Thoracic aorta (tissue), 2 donors: Measurements from ENCODE around the gene CFAP99. TPM values are rescaled to one million over a fixed set of nuclear protein-coding genes. Genes with fewer than 3 reads are reported as not detected.

Experiments
- ATAC-seq: fragments of 150-250 bp; one replicate; pipeline ENCODE4 v1.8.0; 2017; ENCODE audit warnings: low read depth; ENCODE audit not compliant: insufficient number of reproducible peaks, low FRiP score
- DNase-seq: peaks from one replicate; pipeline ENCODE4 v3.0.0-alpha.2; 2020; ENCODE audit warnings: low spot score
- H3K27ac ChIP-seq, 2 donors: fragments of 200-600 bp; sonication (generic); 1 replicate in 1 of 2; 2 replicates in 1 of 2; pipeline ENCODE4 v1.5.1; 2016; ENCODE audit warnings: mild to moderate bottlenecking in 2 of 2, moderate library complexity in 2 of 2
- H3K27me3 ChIP-seq: fragments of 200-600 bp; sonication (generic); replicated peaks from 2 replicates; pipeline ENCODE4 v1.6.0; 2016; ENCODE audit warnings: mild to moderate bottlenecking; ENCODE audit not compliant: insufficient read depth
- H3K36me3 ChIP-seq: fragments of 200-600 bp; sonication (generic); one replicate; pipeline ENCODE4 v1.5.1; 2016
- H3K4me1 ChIP-seq, 2 donors: fragments of 200-600 bp; sonication (generic); 1 replicate in 1 of 2; 2 replicates in 1 of 2; pipeline versions ENCODE4 v1.5.1 to v1.6.0; 2016; ENCODE audit warnings: low read depth in 2 of 2, mild to moderate bottlenecking in 1 of 2; ENCODE audit not compliant: control insufficient read depth in 1 of 2
- H3K4me3 ChIP-seq: fragments of 200-600 bp; sonication (generic); 2 replicates; pipeline ENCODE4 v1.5.1; 2016; ENCODE audit warnings: mild to moderate bottlenecking
- H3K9me3 ChIP-seq: fragments of 200-600 bp; sonication (generic); 2 replicates; pipeline ENCODE4 v1.5.1; 2016
- total RNA-seq, 2 donors: library from RNA; depleted of rRNA; stranded (reverse); fragments of >200 nt; gene quantifications; one replicate each; pipeline versions ENCODE4 v1.1.0 to v1.2.3, GENCODE V29; 2016
- TF ChIP-seq, protein P1 (sequence below): fragments of 200-600 bp; sonication (generic); IDR thresholded peaks from one replicate; pipeline ENCODE4 v1.5.1; 2019; ENCODE audit warnings: antibody characterized with exemption

Gene CFAP99
- total RNA-seq, 2 donors from 2014 or later = not detected

DNA sequence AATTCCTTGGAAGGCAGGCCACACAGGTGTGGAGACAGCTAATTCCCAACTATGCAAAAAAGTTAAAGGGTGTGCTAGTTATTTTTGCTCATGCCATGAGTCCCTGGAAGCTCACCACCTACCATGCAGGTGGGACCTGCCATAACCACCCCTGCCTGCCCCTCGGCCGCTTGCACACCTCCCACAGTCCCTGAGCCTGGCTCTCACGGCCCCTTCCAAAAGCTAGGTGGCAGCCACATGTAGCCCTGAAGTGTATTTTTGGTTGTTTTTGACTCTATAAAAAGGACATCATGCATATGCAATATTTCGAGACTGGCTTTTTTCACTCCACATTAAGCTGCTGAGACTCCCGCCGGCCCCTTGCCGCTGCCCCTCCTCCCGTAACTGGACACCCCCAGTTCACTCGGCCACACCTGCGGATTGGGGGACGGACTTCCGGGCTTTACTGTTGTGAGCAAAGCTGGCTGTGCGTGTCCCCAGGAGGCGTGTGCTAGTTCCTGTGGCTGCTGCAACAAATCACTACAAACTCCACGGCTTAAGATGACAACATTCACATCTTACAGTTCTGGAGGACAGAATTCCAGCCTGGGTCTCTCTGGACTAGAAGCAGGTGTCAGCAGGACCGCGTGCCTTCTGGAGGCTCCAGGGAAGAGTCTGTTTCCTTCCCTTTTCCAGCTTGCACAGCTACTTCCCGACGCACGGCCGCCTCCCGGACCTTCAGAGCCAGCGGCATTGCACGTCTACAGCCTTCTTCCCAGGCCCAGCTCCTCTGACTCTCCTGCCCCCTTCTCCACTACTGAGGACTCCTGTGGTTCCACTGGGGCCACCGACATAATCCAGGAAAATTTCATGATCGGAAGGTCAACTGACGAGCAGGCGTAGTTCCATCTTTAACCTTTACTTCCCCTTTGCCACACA, 25.1 kb upstream of the CFAP99 start:
- peak overlapping the region; percentile 38 for H3K4me3 ChIP-seq

DNA sequence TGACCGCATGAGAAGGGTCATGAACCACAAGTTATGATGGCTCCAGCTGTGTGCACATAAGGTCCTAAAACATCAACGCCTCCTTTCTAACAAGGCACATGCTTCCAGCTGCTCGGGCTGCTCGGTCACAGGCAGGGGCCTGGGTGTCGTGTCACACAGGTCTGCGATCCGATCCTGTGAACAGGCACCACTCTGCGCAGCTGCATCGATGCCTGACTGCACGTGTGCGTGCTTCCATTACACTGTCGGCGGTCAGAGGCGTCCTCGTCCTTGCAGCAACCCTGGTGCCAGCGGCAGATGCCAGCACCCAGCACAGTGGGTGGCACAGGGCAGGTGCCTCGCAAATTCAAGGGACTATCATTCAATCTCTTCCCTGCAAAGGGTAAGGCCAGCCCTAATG, 24.2 kb upstream of the CFAP99 start:
- no peak for ATAC-seq
- Histone ChIP-seq H3K4me1 (no peaks in the 10 kb centered on the region), H3K4me3 (no peak overlapping the region), H3K36me3 (no peaks in the 10 kb centered on the region), H3K27ac (no peak overlapping the region), H3K27me3 (no peaks in the 10 kb centered on the region), H3K9me3 (no peaks in the 10 kb centered on the region)
- no peak for DNase-seq
- TF ChIP-seq, protein P1, sequence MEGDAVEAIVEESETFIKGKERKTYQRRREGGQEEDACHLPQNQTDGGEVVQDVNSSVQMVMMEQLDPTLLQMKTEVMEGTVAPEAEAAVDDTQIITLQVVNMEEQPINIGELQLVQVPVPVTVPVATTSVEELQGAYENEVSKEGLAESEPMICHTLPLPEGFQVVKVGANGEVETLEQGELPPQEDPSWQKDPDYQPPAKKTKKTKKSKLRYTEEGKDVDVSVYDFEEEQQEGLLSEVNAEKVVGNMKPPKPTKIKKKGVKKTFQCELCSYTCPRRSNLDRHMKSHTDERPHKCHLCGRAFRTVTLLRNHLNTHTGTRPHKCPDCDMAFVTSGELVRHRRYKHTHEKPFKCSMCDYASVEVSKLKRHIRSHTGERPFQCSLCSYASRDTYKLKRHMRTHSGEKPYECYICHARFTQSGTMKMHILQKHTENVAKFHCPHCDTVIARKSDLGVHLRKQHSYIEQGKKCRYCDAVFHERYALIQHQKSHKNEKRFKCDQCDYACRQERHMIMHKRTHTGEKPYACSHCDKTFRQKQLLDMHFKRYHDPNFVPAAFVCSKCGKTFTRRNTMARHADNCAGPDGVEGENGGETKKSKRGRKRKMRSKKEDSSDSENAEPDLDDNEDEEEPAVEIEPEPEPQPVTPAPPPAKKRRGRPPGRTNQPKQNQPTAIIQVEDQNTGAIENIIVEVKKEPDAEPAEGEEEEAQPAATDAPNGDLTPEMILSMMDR = no peak

More for the DNA sequence above, 25.1 kb upstream of the CFAP99 start:
- no peaks in the 10 kb centered on the region for H3K36me3 ChIP-seq
- no peaks in the 10 kb centered on the region for H3K9me3 ChIP-seq
- TF ChIP-seq, protein P1 = no peak
- ATAC-seq (no peak), DNase-seq (no peak)
- peaks cover 0 to 6% of the 10 kb centered on the region in 2 donors for H3K4me1 ChIP-seq
- H3K27me3 ChIP-seq = no peaks in the 10 kb centered on the region
- H3K27ac ChIP-seq = no peak overlapping the region

DNA sequence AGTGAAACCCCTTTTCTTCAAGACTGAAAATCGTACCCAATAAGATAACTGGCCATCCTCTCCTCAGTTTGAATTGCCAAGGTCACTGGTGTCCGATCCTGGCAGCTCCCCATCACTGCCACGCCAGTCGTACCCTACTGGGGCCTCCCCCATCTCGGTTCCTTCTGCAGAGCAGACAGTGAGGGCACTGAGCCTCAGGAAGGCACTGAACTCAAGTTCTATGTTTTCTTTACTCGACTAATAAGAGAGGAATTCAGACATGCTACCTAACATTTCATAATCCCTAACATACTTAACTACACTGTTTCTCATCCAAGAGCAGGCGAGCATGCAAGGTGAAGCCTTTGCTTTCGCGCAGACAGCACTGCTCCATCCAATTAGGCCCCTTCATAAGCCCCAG, 23.7 kb upstream of the CFAP99 start:
- Histone ChIP-seq H3K27ac (no peak overlapping the region), H3K4me1 (no peaks in the 10 kb centered on the region), H3K36me3 (no peaks in the 10 kb centered on the region), H3K27me3 (no peaks in the 10 kb centered on the region), H3K4me3 (no peak overlapping the region), H3K9me3 (no peaks in the 10 kb centered on the region)
- no peak for ATAC-seq
- no peak for DNase-seq
- TF ChIP-seq, protein P1 = no peak

DNA sequence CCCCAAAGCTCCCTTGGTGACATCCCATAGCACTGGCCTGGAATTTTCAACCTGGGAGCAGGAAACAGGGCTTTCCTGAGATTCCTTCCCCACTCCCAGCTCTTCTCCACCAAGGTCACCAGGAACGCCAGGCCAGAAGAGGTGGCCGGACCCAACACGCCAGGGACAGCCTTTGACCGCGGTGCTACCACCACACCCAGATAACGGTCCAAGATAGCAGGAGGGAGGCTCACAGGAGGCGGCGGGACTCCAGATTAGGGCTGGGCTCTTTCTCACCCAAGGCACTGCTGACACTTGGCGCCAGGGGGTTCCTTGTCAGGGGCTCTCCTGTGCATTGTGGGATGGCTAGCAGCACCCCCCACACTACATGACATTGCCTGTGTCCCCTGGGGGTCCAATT, 23.2 kb upstream of the CFAP99 start:
- Histone ChIP-seq H3K27me3 (no peaks in the 10 kb centered on the region), H3K36me3 (no peaks in the 10 kb centered on the region), H3K4me3 (no peak overlapping the region), H3K4me1 (no peaks in the 10 kb centered on the region), H3K9me3 (no peaks in the 10 kb centered on the region), H3K27ac (no peak overlapping the region)
- TF ChIP-seq, protein P1 = no peak
- no peak for DNase-seq
- no peak for ATAC-seq

DNA sequence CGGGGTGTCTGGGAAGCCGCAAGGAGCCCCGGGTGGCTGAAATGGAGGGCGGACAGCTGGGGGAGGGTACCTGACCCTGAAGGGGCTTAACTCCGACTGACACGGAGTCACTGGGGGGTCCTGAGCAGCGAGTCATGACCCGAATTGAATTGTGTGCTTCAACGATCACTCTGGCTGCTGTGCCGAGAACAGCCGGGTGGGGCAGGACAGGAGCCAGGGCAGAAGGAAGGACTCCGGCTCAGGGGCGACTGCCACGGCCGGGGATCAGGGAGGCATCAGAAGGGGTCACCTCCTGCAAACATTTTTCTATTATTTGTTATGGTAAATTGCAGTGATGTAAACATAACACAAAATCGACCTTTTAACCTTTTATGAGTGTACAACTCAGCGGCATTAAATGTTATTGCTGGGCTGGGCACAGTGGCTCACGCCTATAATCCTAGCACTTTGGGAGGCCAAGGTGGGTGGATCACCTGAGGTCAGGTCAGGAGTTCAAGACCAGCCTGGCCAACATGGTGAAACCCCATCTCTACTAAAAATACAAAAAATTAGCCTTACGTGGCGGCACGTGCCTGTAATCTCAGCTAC, 21.9 kb upstream of the CFAP99 start:
- DNase-seq = no peak
- TF ChIP-seq, protein P1 = no peak
- Histone ChIP-seq H3K4me1 (peaks cover 3% of the 10 kb centered on the region in 2 donors), H3K4me3 (no peak overlapping the region), H3K27ac (no peak overlapping the region), H3K27me3 (no peaks in the 10 kb centered on the region), H3K36me3 (no peaks in the 10 kb centered on the region), H3K9me3 (no peaks in the 10 kb centered on the region)
- ATAC-seq = no peak
